A673 (cell line): ENCODE measurements around the gene NEGR1. TPM values are rescaled to one million over a fixed set of nuclear protein-coding genes. Genes with fewer than 3 reads are reported as not detected.

ENCODE experiments used
- BruUV-seq: library from RNA; stranded (reverse); fragments of 400-500 nt; replicated peaks from 2 replicates; lab custom pipeline; 2021; lab: Mats Ljungman, UMichigan
- CTCF ChIA-PET: fragments of 300-600 bp; sonication (Branson Sonifier 250); formaldehyde crosslinking; loops from one replicate; lab custom pipeline; 2022; ENCODE audit warnings: antibody characterized with exemption; lab: Charles Lee
- POLR2A ChIA-PET: fragments of 300-600 bp; sonication (Branson Sonifier 250); formaldehyde crosslinking; loops from one replicate; lab custom pipeline; 2022; ENCODE audit warnings: antibody characterized with exemption; ENCODE audit not compliant: low non-redundant PET; lab: Charles Lee
- DNase-seq: peaks from one replicate; pipeline ENCODE4 v3.0.0-alpha.2; 2015; ENCODE audit warnings: low spot score
- H3K27ac ChIP-seq: fragments of 200-600 bp; sonication (generic); 2 replicates; pipeline ENCODE4 v1.5.1; 2016; ENCODE audit warnings: mixed run types, low read depth, mild to moderate bottlenecking, mixed read lengths, antibody characterized with exemption, low read length; ENCODE audit not compliant: poor library complexity, severe bottlenecking
- H3K27me3 ChIP-seq: fragments of 200-600 bp; sonication (generic); replicated peaks from 2 replicates; pipeline ENCODE4 v1.6.1; 2017; ENCODE audit warnings: mixed run types, low read depth, mild to moderate bottlenecking, mixed read lengths, antibody characterized with exemption, low read length; ENCODE audit not compliant: insufficient read depth, poor library complexity
- H3K36me3 ChIP-seq: fragments of 200-600 bp; sonication (generic); 2 replicates; pipeline ENCODE4 v1.6.1; 2016; ENCODE audit warnings: mixed run types, mild to moderate bottlenecking, mixed read lengths, antibody characterized with exemption, low read length; ENCODE audit not compliant: insufficient read depth, poor library complexity, severe bottlenecking
- H3K4me1 ChIP-seq: fragments of 200-600 bp; sonication (generic); 2 replicates; pipeline ENCODE4 v1.6.1; 2017; ENCODE audit warnings: mixed run types, mild to moderate bottlenecking, mixed read lengths, antibody characterized with exemption, low read length; ENCODE audit not compliant: insufficient read depth, poor library complexity, severe bottlenecking
- H3K4me3 ChIP-seq: fragments of 200-600 bp; sonication (generic); 2 replicates; pipeline ENCODE4 v1.5.1; 2016; ENCODE audit warnings: low read depth, mixed run types, mild to moderate bottlenecking, mixed read lengths, low read length; ENCODE audit not compliant: poor library complexity, severe bottlenecking
- H3K9me3 ChIP-seq: fragments of 200-600 bp; sonication (generic); 2 replicates; pipeline ENCODE4 v1.6.1; 2016; ENCODE audit warnings: mixed run types, low read depth, mild to moderate bottlenecking, mixed read lengths, antibody characterized with exemption, low read length; ENCODE audit not compliant: poor library complexity, severe bottlenecking
- EZH2 ChIP-seq: fragments of 200-600 bp; sonication (generic); IDR thresholded peaks from 2 replicates; pipeline ENCODE4 v1.6.1; 2017; ENCODE audit warnings: borderline replicate concordance, low read depth, mild to moderate bottlenecking, mixed read lengths, antibody characterized with exemption, low read length; ENCODE audit not compliant: poor library complexity, severe bottlenecking
- intact Hi-C: fragments of 100-400 bp; cut with micrococcal nuclease; formaldehyde crosslinking; loops from one replicate; pipeline ENCODE4 v1.10.0; 2022; ENCODE audit not compliant: unreplicated experiment
- total RNA-seq: library from RNA; stranded (reverse); gene quantifications from 2 replicates; pipeline ENCODE4 v1.2.3, GENCODE V29; 2021
- TF ChIP-seq, protein P1 (sequence below): fragments of 300-800, 200-600 bp; sonication (generic); conservative IDR thresholded peaks from 2 replicates; pipeline ENCODE4 v1.5.1; 2017; ENCODE audit warnings: low read depth, mild to moderate bottlenecking, antibody characterized with exemption, low read length, moderate library complexity, mixed read lengths

The NEGR1 gene
- total RNA-seq, 1 experiment from 2014 or later = 7.6 TPM

GRCh38 chr1:72284084-72284347 lies 1.7 kb upstream of the NEGR1 start:
- TF ChIP-seq EZH2 = no peak
- TF ChIP-seq, protein P1, sequence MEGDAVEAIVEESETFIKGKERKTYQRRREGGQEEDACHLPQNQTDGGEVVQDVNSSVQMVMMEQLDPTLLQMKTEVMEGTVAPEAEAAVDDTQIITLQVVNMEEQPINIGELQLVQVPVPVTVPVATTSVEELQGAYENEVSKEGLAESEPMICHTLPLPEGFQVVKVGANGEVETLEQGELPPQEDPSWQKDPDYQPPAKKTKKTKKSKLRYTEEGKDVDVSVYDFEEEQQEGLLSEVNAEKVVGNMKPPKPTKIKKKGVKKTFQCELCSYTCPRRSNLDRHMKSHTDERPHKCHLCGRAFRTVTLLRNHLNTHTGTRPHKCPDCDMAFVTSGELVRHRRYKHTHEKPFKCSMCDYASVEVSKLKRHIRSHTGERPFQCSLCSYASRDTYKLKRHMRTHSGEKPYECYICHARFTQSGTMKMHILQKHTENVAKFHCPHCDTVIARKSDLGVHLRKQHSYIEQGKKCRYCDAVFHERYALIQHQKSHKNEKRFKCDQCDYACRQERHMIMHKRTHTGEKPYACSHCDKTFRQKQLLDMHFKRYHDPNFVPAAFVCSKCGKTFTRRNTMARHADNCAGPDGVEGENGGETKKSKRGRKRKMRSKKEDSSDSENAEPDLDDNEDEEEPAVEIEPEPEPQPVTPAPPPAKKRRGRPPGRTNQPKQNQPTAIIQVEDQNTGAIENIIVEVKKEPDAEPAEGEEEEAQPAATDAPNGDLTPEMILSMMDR = no peak
- Histone ChIP-seq H3K4me1 (peaks cover 17% of the 10 kb centered on the region), H3K27ac (peak overlapping the region; percentile 86), H3K9me3 (no peaks in the 10 kb centered on the region), H3K4me3 (peak overlapping the region; percentile 69), H3K27me3 (no peaks in the 10 kb centered on the region), H3K36me3 (no peaks in the 10 kb centered on the region)
- ChIA-PET CTCF (no interaction called here), POLR2A (interaction anchor here (0.6 kb wide), 1 partner anchor 1228 kb away, joined by 3 read pairs; no protein-coding TSS in a partner anchor)
- DNase-seq = no peak
- BruUV-seq = no TSS peak
- intact Hi-C loops = no loop called here

- H3K27ac ChIP-seq = peak overlapping the region; percentile 86
- POLR2A ChIA-PET = interaction anchor here (0.6 kb wide), 1 partner anchor 1228 kb away, joined by 3 read pairs; no protein-coding TSS in a partner anchor
- peaks cover 17% of the 10 kb centered on the region for H3K4me1 ChIP-seq
- no peaks in the 10 kb centered on the region for H3K27me3 ChIP-seq
- CTCF ChIA-PET = no interaction called here
- no peaks in the 10 kb centered on the region for H3K36me3 ChIP-seq
- no peaks in the 10 kb centered on the region for H3K9me3 ChIP-seq
- DNase-seq = peak; percentile 90
- BruUV-seq = TSS peak; percentile 64
- TF ChIP-seq EZH2 = no peak
- TF ChIP-seq, protein P1 = no peak
- intact Hi-C loops = no loop called here
- peak overlapping the region; percentile 69 for H3K4me3 ChIP-seq
Measured at GRCh38 chr1:72283307-72284083, 1.2 kb upstream of the NEGR1 start.

- POLR2A ChIA-PET = no interaction called here
- intact Hi-C loops = no loop called here
- no peaks in the 10 kb centered on the region for H3K36me3 ChIP-seq
- CTCF ChIA-PET = no interaction called here
- H3K4me3 ChIP-seq = peak overlapping the region; percentile 69
- TF ChIP-seq, protein P1 = no peak; the same call in 1 of the 2 replicates
- TF ChIP-seq EZH2 = no peak
- DNase-seq = no peak
- H3K27ac ChIP-seq = peak overlapping the region; percentile 86
- H3K27me3 ChIP-seq = no peaks in the 10 kb centered on the region
- no TSS peak for BruUV-seq
- no peaks in the 10 kb centered on the region for H3K9me3 ChIP-seq
- peaks cover 17% of the 10 kb centered on the region for H3K4me1 ChIP-seq
Measured at GRCh38 chr1:72283022-72283306, 625 bp upstream of the NEGR1 start.
